ENCODE data around the gene AMOTL1. TPM values are rescaled to one million over a fixed set of nuclear protein-coding genes. Genes with fewer than 3 reads are reported as not detected.

The AMOTL1 gene
- total RNA-seq, 1 donor from 2014 or later, result 57.2 TPM

GRCh38 chr11:94823102-94823732, 55.1 kb downstream of the AMOTL1 start:
- H3K27ac ChIP-seq, result no peak overlapping the region
- intact Hi-C loops (cut with DNase I), result no loop called here
- H3K27me3 ChIP-seq (ENCODE audit: low read depth), result no peaks in the 10 kb centered on the region
- ATAC-seq (no peak), DNase-seq (no peak)
- no peaks in the 10 kb centered on the region for H3K9me3 ChIP-seq
- TF ChIP-seq, protein P1, sequence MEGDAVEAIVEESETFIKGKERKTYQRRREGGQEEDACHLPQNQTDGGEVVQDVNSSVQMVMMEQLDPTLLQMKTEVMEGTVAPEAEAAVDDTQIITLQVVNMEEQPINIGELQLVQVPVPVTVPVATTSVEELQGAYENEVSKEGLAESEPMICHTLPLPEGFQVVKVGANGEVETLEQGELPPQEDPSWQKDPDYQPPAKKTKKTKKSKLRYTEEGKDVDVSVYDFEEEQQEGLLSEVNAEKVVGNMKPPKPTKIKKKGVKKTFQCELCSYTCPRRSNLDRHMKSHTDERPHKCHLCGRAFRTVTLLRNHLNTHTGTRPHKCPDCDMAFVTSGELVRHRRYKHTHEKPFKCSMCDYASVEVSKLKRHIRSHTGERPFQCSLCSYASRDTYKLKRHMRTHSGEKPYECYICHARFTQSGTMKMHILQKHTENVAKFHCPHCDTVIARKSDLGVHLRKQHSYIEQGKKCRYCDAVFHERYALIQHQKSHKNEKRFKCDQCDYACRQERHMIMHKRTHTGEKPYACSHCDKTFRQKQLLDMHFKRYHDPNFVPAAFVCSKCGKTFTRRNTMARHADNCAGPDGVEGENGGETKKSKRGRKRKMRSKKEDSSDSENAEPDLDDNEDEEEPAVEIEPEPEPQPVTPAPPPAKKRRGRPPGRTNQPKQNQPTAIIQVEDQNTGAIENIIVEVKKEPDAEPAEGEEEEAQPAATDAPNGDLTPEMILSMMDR (IDR thresholded peaks at IDR 0.05), result no peak
- H3K4me1 ChIP-seq, result peaks cover 9% of the 10 kb centered on the region
- no peak overlapping the region for H3K4me3 ChIP-seq
- peaks cover 64% of the 10 kb centered on the region for H3K36me3 ChIP-seq

DNA sequence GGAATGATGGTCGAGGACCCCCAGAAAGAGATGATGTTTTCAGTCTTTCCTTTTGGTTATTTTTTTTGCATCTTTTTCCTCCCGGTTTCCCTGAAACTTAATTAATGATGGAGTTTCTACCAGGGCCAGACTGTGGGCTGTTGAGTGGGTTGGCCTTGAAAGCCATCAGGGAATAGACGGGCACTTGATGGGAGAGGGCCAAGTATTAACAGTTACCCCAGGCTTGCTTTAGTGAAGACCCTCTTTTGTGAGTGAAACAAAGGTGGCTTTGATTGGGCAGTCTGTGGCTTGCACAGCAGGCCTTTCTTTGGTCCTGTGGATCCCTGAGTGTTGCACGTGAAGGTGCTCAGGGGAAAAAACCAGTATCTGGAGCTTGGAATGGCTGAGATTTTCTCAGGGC, 56.9 kb downstream of the AMOTL1 start:
- intact Hi-C loops (cut with DNase I), result no loop called here
- Histone ChIP-seq H3K27ac (no peak overlapping the region), H3K9me3 (no peaks in the 10 kb centered on the region), H3K27me3 (ENCODE audit: low read depth) (no peaks in the 10 kb centered on the region), H3K4me1 (peaks cover 9% of the 10 kb centered on the region), H3K36me3 (peaks cover 80% of the 10 kb centered on the region), H3K4me3 (no peak overlapping the region)
- TF ChIP-seq, protein P1 (IDR thresholded peaks at IDR 0.05), result no peak
- DNase-seq (no peak), ATAC-seq (no peak)

DNA sequence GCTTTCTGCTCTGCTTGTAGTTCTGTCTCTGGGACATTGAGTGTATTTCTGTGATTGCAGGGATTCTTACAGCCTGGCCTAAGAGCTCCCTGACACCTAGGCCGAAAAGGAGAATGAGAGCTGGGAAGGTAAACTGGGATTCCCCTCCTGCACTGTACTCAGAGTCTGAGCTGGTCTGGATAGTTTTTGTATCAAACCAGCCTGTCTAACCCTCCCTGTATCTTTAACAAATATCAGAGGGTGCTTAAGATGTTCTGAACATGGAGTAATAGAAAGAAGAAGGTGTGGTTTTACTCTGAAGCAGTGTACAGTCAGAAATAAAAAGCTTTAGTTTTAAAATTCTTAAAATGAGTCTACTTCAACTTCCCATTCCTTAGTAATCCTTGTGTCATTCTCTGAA, 57.3 kb downstream of the AMOTL1 start:
- H3K36me3 ChIP-seq, result peaks cover 80% of the 10 kb centered on the region
- H3K9me3 ChIP-seq, result no peaks in the 10 kb centered on the region
- ATAC-seq (peak in 1 of 2 donors; percentile 61), DNase-seq (no peak)
- H3K27me3 ChIP-seq (ENCODE audit: low read depth), result no peaks in the 10 kb centered on the region
- peaks cover 9% of the 10 kb centered on the region for H3K4me1 ChIP-seq
- intact Hi-C loops (cut with DNase I), result no loop called here
- no peak overlapping the region for H3K27ac ChIP-seq
- TF ChIP-seq, protein P1 (IDR thresholded peaks at IDR 0.05), result no peak
- H3K4me3 ChIP-seq, result no peak overlapping the region

DNA sequence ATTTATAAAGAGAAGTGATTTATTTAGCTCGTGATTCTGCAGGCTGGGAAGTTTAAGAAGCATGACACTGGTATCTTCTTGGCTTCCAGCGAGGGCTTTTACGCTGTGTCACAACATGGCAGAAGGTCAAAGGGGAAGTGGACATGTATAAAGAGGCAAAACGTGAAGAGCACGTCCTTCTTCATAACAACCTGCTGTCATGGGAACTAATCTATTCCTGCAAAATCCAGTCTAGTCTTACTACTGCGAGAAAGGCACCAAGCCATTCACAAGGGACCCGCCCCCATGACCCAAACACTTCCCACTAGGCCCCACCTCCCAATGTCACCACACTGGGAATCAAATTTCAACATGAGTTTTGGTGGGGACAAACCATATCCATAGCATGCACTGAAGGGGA, 58.3 kb downstream of the AMOTL1 start:
- TF ChIP-seq, protein P1 (IDR thresholded peaks at IDR 0.05), result no peak
- intact Hi-C loops (cut with DNase I), result no loop called here
- Histone ChIP-seq H3K36me3 (peaks cover 86% of the 10 kb centered on the region), H3K27ac (no peak overlapping the region), H3K9me3 (no peaks in the 10 kb centered on the region), H3K4me1 (peaks cover 16% of the 10 kb centered on the region), H3K4me3 (no peak overlapping the region), H3K27me3 (ENCODE audit: low read depth) (no peaks in the 10 kb centered on the region)
- DNase-seq (no peak), ATAC-seq (no peak)

DNA sequence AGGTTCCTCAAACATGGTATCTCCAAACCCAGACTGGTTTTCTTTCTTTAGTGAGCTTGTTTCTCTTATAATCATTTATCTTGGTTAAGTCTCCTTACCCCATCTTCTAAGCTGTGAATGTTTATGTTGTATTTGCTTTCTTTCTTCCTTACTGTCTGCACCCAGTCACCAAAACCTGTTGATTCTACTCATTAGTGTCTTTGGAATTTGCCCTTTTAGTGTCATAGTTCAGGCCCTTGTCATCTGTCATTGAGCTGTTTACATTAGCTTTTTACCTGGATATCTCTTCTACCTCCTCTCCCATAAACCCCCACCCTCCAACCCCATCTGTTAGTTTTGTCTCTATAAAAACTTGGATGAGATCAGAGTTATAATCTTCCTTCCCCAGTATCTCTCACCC, 59.9 kb downstream of the AMOTL1 start:
- no peaks in the 10 kb centered on the region for H3K9me3 ChIP-seq
- intact Hi-C loops (cut with DNase I), result no loop called here
- no peak for ATAC-seq
- peaks cover 86% of the 10 kb centered on the region for H3K36me3 ChIP-seq
- no peak overlapping the region for H3K27ac ChIP-seq
- no peaks in the 10 kb centered on the region for H3K27me3 ChIP-seq (ENCODE audit: low read depth)
- peaks cover 30% of the 10 kb centered on the region for H3K4me1 ChIP-seq
- TF ChIP-seq, protein P1 (IDR thresholded peaks at IDR 0.05), result no peak
- H3K4me3 ChIP-seq, result no peak overlapping the region
- no peak for DNase-seq

Measured in lower lobe of right lung (tissue), 2 donors.